ENCODE data around the gene LTK.

LTK gene

DNA sequence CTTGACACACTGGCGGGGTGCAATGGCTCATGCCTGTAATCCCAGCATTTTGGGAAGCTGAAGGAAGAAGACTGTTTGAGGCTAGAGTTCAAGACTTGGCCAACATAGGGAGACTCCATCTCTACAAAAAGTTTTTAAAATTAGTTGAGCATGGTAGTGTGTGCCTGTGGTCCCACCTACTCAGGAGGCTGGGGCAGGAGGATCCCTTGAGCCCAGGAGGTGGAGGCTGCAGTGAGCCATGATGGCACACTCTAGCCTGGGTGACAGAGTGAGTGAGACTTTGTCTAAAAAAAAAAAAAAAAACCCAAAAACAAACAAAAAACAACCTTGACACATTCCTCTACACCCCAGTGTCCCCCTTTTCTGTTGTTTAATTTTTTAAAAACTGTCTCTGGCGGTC lies 24.0 kb downstream of the LTK start:
- TF ChIP-seq, protein P1, sequence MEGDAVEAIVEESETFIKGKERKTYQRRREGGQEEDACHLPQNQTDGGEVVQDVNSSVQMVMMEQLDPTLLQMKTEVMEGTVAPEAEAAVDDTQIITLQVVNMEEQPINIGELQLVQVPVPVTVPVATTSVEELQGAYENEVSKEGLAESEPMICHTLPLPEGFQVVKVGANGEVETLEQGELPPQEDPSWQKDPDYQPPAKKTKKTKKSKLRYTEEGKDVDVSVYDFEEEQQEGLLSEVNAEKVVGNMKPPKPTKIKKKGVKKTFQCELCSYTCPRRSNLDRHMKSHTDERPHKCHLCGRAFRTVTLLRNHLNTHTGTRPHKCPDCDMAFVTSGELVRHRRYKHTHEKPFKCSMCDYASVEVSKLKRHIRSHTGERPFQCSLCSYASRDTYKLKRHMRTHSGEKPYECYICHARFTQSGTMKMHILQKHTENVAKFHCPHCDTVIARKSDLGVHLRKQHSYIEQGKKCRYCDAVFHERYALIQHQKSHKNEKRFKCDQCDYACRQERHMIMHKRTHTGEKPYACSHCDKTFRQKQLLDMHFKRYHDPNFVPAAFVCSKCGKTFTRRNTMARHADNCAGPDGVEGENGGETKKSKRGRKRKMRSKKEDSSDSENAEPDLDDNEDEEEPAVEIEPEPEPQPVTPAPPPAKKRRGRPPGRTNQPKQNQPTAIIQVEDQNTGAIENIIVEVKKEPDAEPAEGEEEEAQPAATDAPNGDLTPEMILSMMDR (IDR thresholded peaks at IDR 0.05): no peak

DNA sequence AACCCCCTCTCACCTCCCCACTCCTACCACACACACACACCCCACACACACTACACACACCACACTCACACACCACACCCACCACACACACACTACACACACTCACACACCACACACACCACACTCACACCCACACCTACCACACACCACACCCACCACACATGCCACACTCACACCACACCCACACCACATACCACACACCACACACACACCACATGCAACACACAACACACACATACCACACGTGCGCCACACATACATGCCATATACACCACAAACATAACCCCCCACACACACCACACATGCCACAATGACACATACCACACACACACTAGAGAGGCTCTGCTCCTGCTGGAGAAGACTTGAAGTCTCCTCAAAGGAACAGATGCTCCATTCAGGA lies 25.8 kb downstream of the LTK start:
- TF ChIP-seq, protein P1 (IDR thresholded peaks at IDR 0.05): no peak

DNA sequence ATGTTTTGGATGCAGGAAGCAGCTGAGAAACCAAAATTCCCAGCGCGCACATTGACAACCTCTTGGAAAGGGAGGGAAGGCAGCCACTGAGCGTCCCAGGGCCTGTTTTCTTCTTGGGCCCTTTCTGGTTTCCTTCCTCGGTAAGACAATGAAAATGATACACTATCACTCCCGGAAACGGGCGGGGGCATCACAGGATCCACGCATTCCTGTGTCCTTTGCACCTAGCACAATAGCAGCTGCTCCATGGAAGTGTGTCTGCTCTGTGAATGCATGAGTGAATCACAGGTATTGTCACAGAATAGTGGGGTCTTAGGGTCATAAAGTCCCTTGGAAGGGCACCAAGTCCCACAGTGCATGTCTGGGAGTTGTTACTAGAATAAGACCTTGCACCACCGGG lies 26.2 kb downstream of the LTK start:
- TF ChIP-seq, protein P1 (IDR thresholded peaks at IDR 0.05): no peak

DNA sequence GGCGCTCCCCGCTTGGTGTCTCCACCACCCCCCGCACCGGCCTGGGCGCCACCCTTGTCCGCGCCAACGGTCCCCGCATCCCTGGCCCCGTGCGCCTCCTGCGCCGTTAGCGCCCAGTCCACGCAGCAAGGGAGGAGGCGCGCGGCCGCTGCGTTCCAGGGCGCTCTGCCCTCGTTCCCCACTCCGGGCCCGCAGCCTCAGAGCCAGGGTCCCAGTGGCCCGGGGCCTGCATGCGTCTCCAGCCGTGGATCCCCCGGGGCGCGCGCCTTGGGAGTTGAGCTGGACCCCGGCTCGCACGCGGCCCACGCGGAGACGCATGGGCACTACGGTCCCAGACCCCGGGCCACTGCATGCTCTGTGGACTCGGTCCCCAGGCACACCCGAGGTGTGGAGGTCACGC lies 27.3 kb downstream of the LTK start:
- TF ChIP-seq, protein P1 (IDR thresholded peaks at IDR 0.05): no peak

DNA sequence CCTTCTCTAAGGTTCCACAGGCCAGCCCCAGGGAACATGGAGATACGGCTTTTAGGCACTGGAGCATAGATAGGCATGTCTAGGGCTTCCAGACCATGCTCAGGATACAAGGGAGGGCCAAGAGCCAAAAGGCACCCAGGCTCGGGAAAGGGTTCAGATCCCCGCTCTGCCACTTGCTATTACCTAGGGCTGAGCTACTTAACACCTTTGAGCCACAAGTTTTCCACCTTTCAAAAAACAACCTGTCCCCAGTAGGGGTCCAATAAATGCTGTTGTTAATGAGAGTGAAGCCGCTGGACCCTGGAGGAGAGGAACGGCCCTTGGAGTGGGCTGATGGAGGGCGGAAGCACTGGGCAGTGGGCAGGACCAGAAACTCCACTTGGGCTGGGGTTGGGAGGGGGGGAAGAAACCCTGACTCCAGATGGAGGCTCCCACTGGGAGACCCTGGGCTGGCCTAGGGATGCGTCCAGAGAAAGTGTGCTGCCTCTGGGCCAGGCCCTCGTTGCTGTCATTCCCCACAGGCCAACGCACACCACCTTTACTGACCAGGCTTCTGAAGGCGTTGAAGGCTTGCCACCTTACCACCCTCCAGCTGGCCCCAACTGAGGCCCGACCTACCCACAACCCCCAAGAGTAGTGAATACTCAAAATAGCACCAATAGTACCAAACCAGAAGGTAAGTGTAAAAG lies 28.5 kb downstream of the LTK start:
- TF ChIP-seq, protein P1 (IDR thresholded peaks at IDR 0.05): no peak

DNA sequence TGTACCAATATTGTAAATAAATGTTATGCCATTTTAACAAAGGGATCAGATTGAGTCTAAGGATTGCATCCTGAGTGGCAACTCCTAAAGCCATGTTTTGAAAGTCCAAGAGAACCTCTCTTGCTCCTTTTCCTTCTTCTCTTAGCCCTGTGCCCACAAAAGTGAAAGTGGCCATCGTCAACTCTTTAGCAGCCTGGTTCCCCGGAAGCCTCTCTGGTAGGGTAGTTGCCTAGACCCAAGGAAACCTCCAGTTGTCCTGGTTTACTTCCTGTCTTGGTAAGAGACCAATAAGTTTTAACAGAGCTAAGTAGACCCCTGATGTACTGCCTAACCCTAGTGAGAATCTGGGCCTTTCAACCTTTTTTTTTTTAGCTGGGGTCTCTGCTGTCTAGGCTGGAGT lies 30.1 kb downstream of the LTK start:
- TF ChIP-seq, protein P1 (IDR thresholded peaks at IDR 0.05): no peak

DNA sequence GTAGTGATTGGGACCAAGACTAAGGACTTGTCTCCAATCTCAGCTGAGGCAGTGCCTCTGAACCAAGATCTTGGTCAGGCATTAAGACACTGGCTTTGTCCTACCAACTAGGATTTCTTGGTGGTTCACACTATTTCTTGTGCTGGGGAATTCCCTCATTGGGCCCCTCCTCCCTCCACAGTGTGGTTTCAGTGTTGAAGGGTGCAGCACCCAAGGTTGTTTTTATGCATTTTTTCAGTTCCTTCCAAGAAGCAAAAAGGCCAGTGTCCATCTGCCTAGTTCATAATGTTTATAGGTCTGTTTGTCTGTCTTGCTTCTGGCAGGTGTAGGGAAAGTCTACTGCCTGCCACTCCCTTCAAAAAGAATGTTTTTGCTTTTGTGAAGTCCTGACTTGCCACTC lies 30.5 kb downstream of the LTK start:
- TF ChIP-seq, protein P1 (IDR thresholded peaks at IDR 0.05): no peak
